ENCODE data around the gene ZNF207.
"Not testable (repeated sequence)": the region's sequence is repeated elsewhere in the genome, so short reads cannot be mapped to it uniquely, and the experiment has no call there.

Gene ZNF207

DNA sequence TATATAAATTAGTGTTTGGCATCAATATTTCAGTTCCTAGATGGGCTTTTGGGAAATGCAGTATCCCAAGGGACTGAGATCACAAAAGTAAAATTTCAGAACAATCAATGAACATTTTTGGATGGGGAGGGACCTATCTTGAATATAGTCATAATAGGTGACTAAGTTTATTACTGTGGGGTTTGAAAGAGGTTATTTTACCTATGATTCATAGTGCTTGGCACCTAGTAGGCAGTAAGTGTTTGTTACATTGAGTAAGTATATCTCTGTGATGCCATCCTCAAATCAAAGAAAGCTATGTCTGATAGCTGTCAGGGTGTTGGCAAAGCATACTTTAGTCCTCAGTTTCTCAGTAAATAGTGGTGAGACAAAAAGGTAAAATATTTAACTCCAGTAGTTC lies 36.9 kb downstream of the ZNF207 start:
- no peaks in the 10 kb centered on the region for H3K27me3 ChIP-seq (ENCODE audit: insufficient read depth, low read length)
- no peak overlapping the region for H3K27ac ChIP-seq (ENCODE audit: low read depth, low read length)
- H3K36me3 ChIP-seq (ENCODE audit: insufficient read depth, low read length): peaks cover 11% of the 10 kb centered on the region
- H3K4me1 ChIP-seq (ENCODE audit: control insufficient read depth, insufficient read depth, low read length, unreplicated experiment): peaks cover 5% of the 10 kb centered on the region
- H3K4me3 ChIP-seq (ENCODE audit: low read depth, low read length): no peak overlapping the region
- H3K79me2 ChIP-seq (ENCODE audit: control insufficient read depth, insufficient read depth, low read length, unreplicated experiment): peaks cover 2% of the 10 kb centered on the region
- no peak overlapping the region for H2AFZ ChIP-seq (ENCODE audit: low read length, unreplicated experiment)

DNA sequence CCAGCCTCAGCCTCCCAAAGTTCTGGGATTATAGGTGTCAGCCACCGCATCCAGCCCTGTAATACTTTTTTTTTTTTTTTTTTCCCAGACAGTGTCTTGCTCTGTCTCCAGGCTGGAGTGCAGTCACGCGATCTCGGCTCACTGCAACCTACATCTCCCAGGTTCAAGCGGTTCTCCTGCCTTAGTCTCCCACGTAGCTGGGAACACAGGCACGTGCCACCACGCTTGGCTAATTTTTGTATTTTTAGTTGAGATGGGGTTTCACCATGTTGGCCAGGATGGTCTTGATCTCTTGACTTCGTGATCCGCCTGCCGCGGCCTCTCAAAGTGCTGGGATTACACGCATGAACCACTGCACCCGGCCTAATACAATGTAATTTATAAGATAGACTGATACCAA lies 38.2 kb downstream of the ZNF207 start:
- peaks cover 11% of the 10 kb centered on the region for H3K36me3 ChIP-seq (ENCODE audit: insufficient read depth, low read length)
- H3K27me3 ChIP-seq (ENCODE audit: insufficient read depth, low read length); H3K4me3 ChIP-seq (ENCODE audit: low read depth, low read length); H3K79me2 ChIP-seq (ENCODE audit: control insufficient read depth, insufficient read depth, low read length, unreplicated experiment); H3K27ac ChIP-seq (ENCODE audit: low read depth, low read length); H3K4me1 ChIP-seq (ENCODE audit: control insufficient read depth, insufficient read depth, low read length, unreplicated experiment); H2AFZ ChIP-seq (ENCODE audit: low read length, unreplicated experiment): not testable (repeated sequence)

DNA sequence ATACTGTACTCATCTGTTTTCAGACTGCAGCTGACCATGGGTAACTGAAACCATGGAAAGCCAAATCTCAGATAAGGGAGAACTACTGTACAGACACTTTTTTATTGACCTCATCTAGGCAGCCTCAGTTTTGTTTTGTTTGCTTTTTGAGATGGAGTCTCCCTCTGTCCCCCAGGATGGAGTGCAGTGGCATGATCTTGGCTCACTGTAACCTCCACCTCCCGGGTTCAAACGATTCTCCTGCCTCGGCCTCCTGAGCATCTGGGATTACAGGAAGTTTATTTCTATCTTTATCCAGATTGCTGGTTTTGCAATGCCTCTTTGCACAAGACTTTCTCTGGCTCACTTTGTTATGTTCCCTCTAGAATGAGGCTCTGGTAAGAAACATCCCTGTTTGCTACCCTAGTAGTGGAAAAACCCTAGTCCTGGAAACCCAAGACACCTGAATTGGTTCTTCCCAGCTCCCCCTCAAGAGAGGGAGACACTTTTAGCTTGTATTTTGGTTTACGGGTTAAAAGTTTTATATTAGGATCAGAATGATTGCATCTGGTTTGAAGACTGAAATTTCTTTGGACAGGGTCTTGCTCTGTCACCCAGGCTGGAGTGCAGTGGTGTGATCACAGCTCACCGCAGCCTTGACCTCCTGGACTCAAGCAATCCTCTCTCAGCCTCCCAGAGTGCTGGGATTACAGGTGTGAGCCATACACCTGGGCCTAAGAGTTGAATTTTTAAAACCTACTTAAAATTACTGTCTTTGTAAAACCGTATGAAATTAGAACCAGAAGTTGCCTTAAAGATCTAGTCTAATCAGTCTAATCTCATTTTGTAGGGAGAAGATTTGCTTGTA lies 38.9 kb downstream of the ZNF207 start:
- Histone ChIP-seq H3K4me1 (ENCODE audit: control insufficient read depth, insufficient read depth, low read length, unreplicated experiment) (peaks cover 5% of the 10 kb centered on the region), H3K27ac (ENCODE audit: low read depth, low read length) (no peak overlapping the region), H3K27me3 (ENCODE audit: insufficient read depth, low read length) (no peaks in the 10 kb centered on the region), H3K79me2 (ENCODE audit: control insufficient read depth, insufficient read depth, low read length, unreplicated experiment) (no peaks in the 10 kb centered on the region), H3K36me3 (ENCODE audit: insufficient read depth, low read length) (peaks cover 10% of the 10 kb centered on the region), H2AFZ (ENCODE audit: low read length, unreplicated experiment) (no peak overlapping the region), H3K4me3 (ENCODE audit: low read depth, low read length) (no peak overlapping the region)

DNA sequence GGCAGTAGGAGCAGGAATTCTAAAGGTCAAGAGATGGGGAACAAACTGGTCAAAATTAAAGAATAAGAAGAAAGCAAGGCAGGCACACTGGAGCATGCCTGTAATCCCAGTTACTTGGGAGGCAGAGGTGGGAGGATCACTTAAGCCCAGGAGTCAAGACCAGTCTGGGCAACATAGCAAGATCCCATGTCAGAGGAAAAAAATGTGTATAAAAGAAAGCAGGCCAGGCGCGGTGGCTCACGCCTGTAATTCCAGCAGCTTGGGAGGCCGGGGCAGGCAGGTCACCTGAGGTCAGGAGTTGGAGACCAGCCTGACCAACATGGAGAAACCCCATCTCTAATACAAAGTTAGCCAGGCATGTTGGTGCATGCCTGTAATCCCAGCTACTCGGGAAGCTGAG lies 43.9 kb downstream of the ZNF207 start:
- Histone ChIP-seq H3K79me2 (ENCODE audit: control insufficient read depth, insufficient read depth, low read length, unreplicated experiment) (no peaks in the 10 kb centered on the region), H3K4me3 (ENCODE audit: low read depth, low read length) (no peak overlapping the region), H3K27ac (ENCODE audit: low read depth, low read length) (no peak overlapping the region), H3K36me3 (ENCODE audit: insufficient read depth, low read length) (no peaks in the 10 kb centered on the region; the same call in 1 of the 2 replicates), H3K27me3 (ENCODE audit: insufficient read depth, low read length) (no peaks in the 10 kb centered on the region), H3K4me1 (ENCODE audit: control insufficient read depth, insufficient read depth, low read length, unreplicated experiment) (no peaks in the 10 kb centered on the region), H2AFZ (ENCODE audit: low read length, unreplicated experiment) (no peak overlapping the region)

GRCh38 chr17:32396343-32396742 lies 46.4 kb downstream of the ZNF207 start:
- Histone ChIP-seq H3K4me3 (ENCODE audit: low read depth, low read length) (no peak overlapping the region), H3K27ac (ENCODE audit: low read depth, low read length) (no peak overlapping the region), H2AFZ (ENCODE audit: low read length, unreplicated experiment) (no peak overlapping the region), H3K79me2 (ENCODE audit: control insufficient read depth, insufficient read depth, low read length, unreplicated experiment) (no peaks in the 10 kb centered on the region), H3K27me3 (ENCODE audit: insufficient read depth, low read length) (no peaks in the 10 kb centered on the region), H3K4me1 (ENCODE audit: control insufficient read depth, insufficient read depth, low read length, unreplicated experiment) (no peaks in the 10 kb centered on the region), H3K36me3 (ENCODE audit: insufficient read depth, low read length) (no peaks in the 10 kb centered on the region; the same call in 1 of the 2 replicates)

DNA sequence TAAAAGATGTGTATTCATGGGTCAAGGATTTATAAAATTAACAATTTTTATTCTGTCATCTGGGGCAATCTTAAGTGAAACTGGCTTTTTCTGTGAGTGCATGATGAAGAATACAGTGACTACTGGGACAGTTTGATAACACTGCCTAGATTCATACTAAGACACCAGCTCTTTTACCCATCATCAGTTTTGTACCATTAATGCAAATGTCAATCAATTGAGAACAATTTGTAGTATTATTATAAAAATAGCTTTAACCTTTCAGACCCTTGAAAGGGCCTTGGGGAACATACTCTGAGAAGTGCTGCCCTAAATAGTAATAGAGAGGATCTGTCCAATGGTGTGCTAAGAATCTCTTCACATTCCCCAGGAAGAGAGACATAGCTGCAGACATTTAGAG lies 49.0 kb downstream of the ZNF207 start:
- Histone ChIP-seq H3K27ac (ENCODE audit: low read depth, low read length) (no peak overlapping the region), H3K36me3 (ENCODE audit: insufficient read depth, low read length) (no peaks in the 10 kb centered on the region), H3K79me2 (ENCODE audit: control insufficient read depth, insufficient read depth, low read length, unreplicated experiment) (no peaks in the 10 kb centered on the region), H3K27me3 (ENCODE audit: insufficient read depth, low read length) (no peaks in the 10 kb centered on the region), H2AFZ (ENCODE audit: low read length, unreplicated experiment) (no peak overlapping the region), H3K4me1 (ENCODE audit: control insufficient read depth, insufficient read depth, low read length, unreplicated experiment) (no peaks in the 10 kb centered on the region), H3K4me3 (ENCODE audit: low read depth, low read length) (no peak overlapping the region)

- not testable (repeated sequence) for H2AFZ ChIP-seq (ENCODE audit: low read length, unreplicated experiment); H3K4me3 ChIP-seq (ENCODE audit: low read depth, low read length); H3K4me1 ChIP-seq (ENCODE audit: control insufficient read depth, insufficient read depth, low read length, unreplicated experiment); H3K79me2 ChIP-seq (ENCODE audit: control insufficient read depth, insufficient read depth, low read length, unreplicated experiment); H3K27ac ChIP-seq (ENCODE audit: low read depth, low read length); H3K36me3 ChIP-seq (ENCODE audit: insufficient read depth, low read length); H3K27me3 ChIP-seq (ENCODE audit: insufficient read depth, low read length)
These were observed 60.1 kb downstream of the ZNF207 start for GRCh38 chr17:32410085-32410484.

DNA sequence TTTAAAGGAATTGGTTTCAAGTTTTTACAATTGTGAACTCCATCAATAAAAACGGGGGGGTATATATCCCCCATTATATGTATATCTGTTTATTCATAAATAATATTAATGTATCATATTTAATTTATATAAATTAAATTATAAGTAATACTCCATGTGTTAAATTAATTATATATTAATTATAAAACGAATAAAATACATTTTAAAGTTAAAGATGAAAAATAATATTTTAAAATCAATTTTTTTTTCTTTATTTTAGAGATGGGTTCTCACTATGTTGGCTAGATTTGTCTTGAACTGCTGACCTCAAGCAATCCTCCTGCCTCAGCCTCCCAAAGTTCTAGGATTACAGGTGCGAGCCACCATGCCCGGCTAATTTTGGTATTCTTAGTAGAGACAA lies 76.9 kb downstream of the ZNF207 start:
- H3K27ac ChIP-seq (ENCODE audit: low read depth, low read length): no peak overlapping the region
- H3K4me1 ChIP-seq (ENCODE audit: control insufficient read depth, insufficient read depth, low read length, unreplicated experiment): no peaks in the 10 kb centered on the region
- no peaks in the 10 kb centered on the region for H3K27me3 ChIP-seq (ENCODE audit: insufficient read depth, low read length)
- no peaks in the 10 kb centered on the region for H3K36me3 ChIP-seq (ENCODE audit: insufficient read depth, low read length)
- no peak overlapping the region for H3K4me3 ChIP-seq (ENCODE audit: low read depth, low read length)
- no peaks in the 10 kb centered on the region for H3K79me2 ChIP-seq (ENCODE audit: control insufficient read depth, insufficient read depth, low read length, unreplicated experiment)
- no peak overlapping the region for H2AFZ ChIP-seq (ENCODE audit: low read length, unreplicated experiment)

- Histone ChIP-seq H3K27me3 (ENCODE audit: insufficient read depth, low read length) (no peaks in the 10 kb centered on the region), H3K79me2 (ENCODE audit: control insufficient read depth, insufficient read depth, low read length, unreplicated experiment) (no peaks in the 10 kb centered on the region), H3K36me3 (ENCODE audit: insufficient read depth, low read length) (no peaks in the 10 kb centered on the region), H3K4me3 (ENCODE audit: low read depth, low read length) (no peak overlapping the region), H3K4me1 (ENCODE audit: control insufficient read depth, insufficient read depth, low read length, unreplicated experiment) (no peaks in the 10 kb centered on the region), H2AFZ (ENCODE audit: low read length, unreplicated experiment) (no peak overlapping the region), H3K27ac (ENCODE audit: low read depth, low read length) (no peak overlapping the region)
These were observed 79.6 kb downstream of the ZNF207 start for GRCh38 chr17:32429598-32429997.

All from ACC112 (cell line).